ENCODE measurements around the gene RYR2. TPM values are rescaled to one million over a fixed set of nuclear protein-coding genes. Genes with fewer than 3 reads are reported as not detected.

Gene RYR2
- total and polyA plus RNA-seq, 2 of the 8 experiments (the other 6 are each of a cell fraction or from before 2014, with no cell fraction given), result 1.3 to 4.4 TPM

DNA sequence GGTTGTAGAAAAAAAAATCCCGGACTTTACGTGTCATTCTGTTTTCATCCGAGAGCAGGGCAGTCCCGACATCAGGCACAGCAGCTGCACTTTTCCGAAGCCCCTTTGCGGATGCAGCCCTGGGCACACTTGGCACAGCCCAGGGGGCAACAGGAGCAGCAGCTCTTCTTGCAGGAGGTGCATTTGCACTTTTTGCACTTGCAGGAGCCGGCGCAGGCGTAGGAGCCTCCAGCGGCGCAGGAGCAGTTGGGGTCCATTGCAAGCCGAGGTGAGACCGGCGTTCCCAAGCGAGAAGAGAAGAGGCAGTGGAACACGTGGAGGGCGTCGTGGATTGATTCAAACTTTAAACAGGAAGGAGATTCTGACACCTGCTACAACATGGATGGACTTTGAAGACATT lies 37.9 kb upstream of the RYR2 start, which contains the start of gene MT1HL1:
Gene MT1HL1 (minus strand): TSS at position 326 of the 400 bp plus-strand sequence. CDS start 69 bp downstream, at position 257.
- H4K5ac ChIP-seq (ENCODE audit: insufficient read length, low read depth, low read length), result no peak within 1 kb of the TSS
- TF ChIP-seq NANOG (IDR thresholded peaks at IDR 0.05; ENCODE audit: insufficient read depth, low read depth, low read length, poor library complexity, severe bottlenecking) (no peak), GABPA (IDR thresholded peaks at IDR 0.05; ENCODE audit: borderline replicate concordance, insufficient read depth, low read length) (no peak), YY1 (IDR thresholded peaks at IDR 0.05; ENCODE audit: low read depth, low read length) (no peak), RFX5 (IDR thresholded peaks at IDR 0.05; ENCODE audit: borderline replicate concordance, low read depth, low read length) (no peak), CBX5 (IDR thresholded peaks at IDR 0.05; ENCODE audit: low read depth, low read length) (no peak), RAD21 (IDR thresholded peaks at IDR 0.05 in 1 of 2, conservative IDR thresholded peaks at IDR 0.05 in 1 of 2; ENCODE audit: low read depth in 2 of 2, low read length in 2 of 2) (no peak), CHD1 (IDR thresholded peaks at IDR 0.05; ENCODE audit: low read depth, low read length) (no peak), TEAD4 (IDR thresholded peaks at IDR 0.05; ENCODE audit: low read depth, low read length) (no peak), PHF8 (conservative IDR thresholded peaks at IDR 0.05; ENCODE audit: low read depth, low read length) (no peak)
- TF ChIP-seq, protein P1, sequence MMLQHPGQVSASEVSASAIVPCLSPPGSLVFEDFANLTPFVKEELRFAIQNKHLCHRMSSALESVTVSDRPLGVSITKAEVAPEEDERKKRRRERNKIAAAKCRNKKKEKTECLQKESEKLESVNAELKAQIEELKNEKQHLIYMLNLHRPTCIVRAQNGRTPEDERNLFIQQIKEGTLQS (IDR thresholded peaks at IDR 0.05; ENCODE audit: insufficient read depth, low read depth, low read length), result no peak
- no peaks in the 10 kb centered on the region for H3K27me3 ChIP-seq (replicated peaks in 1 of 4; ENCODE audit: control insufficient read depth in 3 of 4, extremely low read depth in 1 of 4, insufficient read depth in 3 of 4, low read length in 3 of 4)
- no peaks in the 10 kb centered on the region for H3K23me2 ChIP-seq (ENCODE audit: low read depth, low read length)
- no peaks in the 10 kb centered on the region; a peak in 1 of 4 replicates for H3K9me3 ChIP-seq (ENCODE audit: insufficient read depth in 2 of 2, low read depth in 1 of 2, low read length in 1 of 2)
- H2BK15ac ChIP-seq (ENCODE audit: low read length), result no peak within 1 kb of the TSS
- H3K79me1 ChIP-seq (ENCODE audit: low read depth, low read length), result no peaks in the 10 kb centered on the region
- H3K36me3 ChIP-seq (ENCODE audit: control insufficient read depth in 2 of 4, insufficient read depth in 4 of 4, low read length in 3 of 4), result no peaks in the 10 kb centered on the region
- no peak within 1 kb of the TSS for H3K18ac ChIP-seq (ENCODE audit: extremely low read depth, low read length)
- H2BK120ac ChIP-seq (replicated peaks; ENCODE audit: low read depth, low read length), result no peak within 1 kb of the TSS
- DNase-seq (ENCODE audit: low read depth in 1 of 2, low spot score in 2 of 2) (no peak), FAIRE-seq (no peak)
- CTCF ChIA-PET (ENCODE audit: partially characterized antibody), result no interaction called here
- no peak within 1 kb of the TSS for H2AFZ ChIP-seq (ENCODE audit: low read length)
- H3K9ac ChIP-seq (replicated peaks in 1 of 4; ENCODE audit: extremely low read depth in 1 of 4, low read depth in 3 of 4, low read length in 3 of 4), result no peak within 1 kb of the TSS
- H3K79me2 ChIP-seq (ENCODE audit: control insufficient read depth in 1 of 2, insufficient read depth in 2 of 2, low read length in 2 of 2), result no peaks in the 10 kb centered on the region
- no peak within 1 kb of the TSS for H2BK5ac ChIP-seq (ENCODE audit: low read depth, low read length)
- POLR2A ChIA-PET (ENCODE audit: partially characterized antibody), result interaction anchor here (0.6 kb wide), 1 partner anchor 528 kb away, joined by 3 read pairs; no protein-coding TSS in a partner anchor
- H4K8ac ChIP-seq (ENCODE audit: extremely low read depth, insufficient read depth, low read length), result no peak within 1 kb of the TSS
- no peak within 1 kb of the TSS for H3K23ac ChIP-seq (ENCODE audit: insufficient read length)
- no peak within 1 kb of the TSS for H2BK20ac ChIP-seq (ENCODE audit: low read length)
- H3K56ac ChIP-seq (replicated peaks; ENCODE audit: insufficient read length, low read depth, low read length), result no peak within 1 kb of the TSS
- no peak within 1 kb of the TSS for H3K4me3 ChIP-seq (ENCODE audit: extremely low read depth in 1 of 4, insufficient read depth in 2 of 4, low read depth in 3 of 4, low read length in 4 of 4)
- H2AK5ac ChIP-seq (ENCODE audit: low read depth, low read length), result no peak within 1 kb of the TSS
- no peak within 1 kb of the TSS for H4K91ac ChIP-seq (replicated peaks; ENCODE audit: insufficient read length, low read length)
- no peak within 1 kb of the TSS for H3K14ac ChIP-seq (ENCODE audit: insufficient read length)
- H3K27ac ChIP-seq (ENCODE audit: low read depth, low read length), result no peak within 1 kb of the TSS
- H3K4ac ChIP-seq (replicated peaks; ENCODE audit: insufficient read length, low read depth, low read length), result no peak within 1 kb of the TSS
- no peak within 1 kb of the TSS for H3K4me2 ChIP-seq (ENCODE audit: insufficient read depth in 1 of 2, low read depth in 2 of 2, low read length in 2 of 2)
- WGBS, 2 experiments (ENCODE audit: extremely low coverage in 1 of 2, insufficient coverage in 1 of 2, insufficient read length in 1 of 2, insufficient replicate concordance in 2 of 2, low coverage in 1 of 2, low lambda C conversion rate in 2 of 2, missing lambda C conversion rate in 1 of 2), result 95% methylated on average over 18 of the region's 18 CpGs; no CpG with 5 or more reads in 1 of the 2 experiments
- no peak within 1 kb of the TSS for H2BK12ac ChIP-seq (ENCODE audit: low read depth, low read length)
- no peaks in the 10 kb centered on the region for H4K20me1 ChIP-seq (replicated peaks in 1 of 2; ENCODE audit: control insufficient read depth in 1 of 2, insufficient read depth in 2 of 2, low read length in 2 of 2)
- H3K4me1 ChIP-seq (replicated peaks in 1 of 4; ENCODE audit: control insufficient read depth in 3 of 4, insufficient read depth in 4 of 4, low read length in 3 of 4), result peaks cover 0 to 3% (median 2%) of the 10 kb centered on the region in 4 experiments; a peak in 2 of 7 replicates
